K562 (cell line): ENCODE results near the gene HOXB6. TPM values are rescaled to one million over a fixed set of nuclear protein-coding genes. Genes with fewer than 3 reads are reported as not detected.

Experiments
- CEBPG ChIP-seq, 3 experiments: fragments of 200-800 bp in 1 of 3; sonication (Bioruptor generic) in 1 of 3; sonication (generic) in 1 of 3; formaldehyde crosslinking in 1 of 3; IDR thresholded peaks in 2 of 3; conservative IDR thresholded peaks in 1 of 3; 2 replicates each; pipeline versions ENCODE4 v1.6.1 to v1.8.0; 2016 to 2022; ENCODE audit warnings: missing compliant biosample characterization in 2 of 3, missing genetic modification characterization in 2 of 3, mild to moderate bottlenecking in 1 of 3, missing genetic modification reagents in 1 of 3
- FOXK1 ChIP-seq: sonication (generic); formaldehyde crosslinking; IDR thresholded peaks from 2 replicates; pipeline ENCODE4 v1.8.0; 2022; ENCODE audit warnings: missing genetic modification reagents, mild to moderate bottlenecking, borderline replicate concordance
- HDAC2 ChIP-seq: fragments of 450-650 bp; IDR thresholded peaks from 2 replicates; pipeline ENCODE4 v1.6.1; 2016; ENCODE audit warnings: mild to moderate bottlenecking
- HDAC6 ChIP-seq: IDR thresholded peaks from 2 replicates; pipeline ENCODE4 v1.6.1; 2012; ENCODE audit warnings: low read depth, mild to moderate bottlenecking, control low read depth, inconsistent platforms, low read length, moderate library complexity
- MTF1 ChIP-seq: fragments of 250-450 bp; sonication (Bioruptor Pico); IDR thresholded peaks from 2 replicates; pipeline ENCODE4 v1.9.0; 2021; ENCODE audit warnings: moderate library complexity, mild to moderate bottlenecking, inconsistent platforms, borderline replicate concordance
- MYC ChIP-seq, 2 experiments: fragments of 250-450 bp in 1 of 2; sonication (Bioruptor Pico) in 1 of 2; IDR thresholded peaks; 2 replicates each; pipeline versions ENCODE4 v1.5.1 to v1.6.1; 2012 to 2021; ENCODE audit warnings: low read depth in 2 of 2, borderline replicate concordance in 1 of 2, improper control_type of control experiment in 1 of 2, low read length in 1 of 2, mild to moderate bottlenecking in 1 of 2, moderate library complexity in 1 of 2
- NFE2L1 ChIP-seq: fragments of 450-650 bp; IDR thresholded peaks from 2 replicates; pipeline ENCODE4 v1.6.1; 2016; ENCODE audit warnings: missing genetic modification characterization, low read depth, mild to moderate bottlenecking, missing compliant biosample characterization, moderate library complexity, borderline replicate concordance
- NRF1 ChIP-seq, 2 experiments: fragments of 450-650 bp; IDR thresholded peaks in 1 of 2; conservative IDR thresholded peaks in 1 of 2; 2 replicates each; pipeline ENCODE4 v1.6.1; 2014; ENCODE audit warnings: mild to moderate bottlenecking in 2 of 2
- PHB ChIP-seq: fragments of 250-450 bp; sonication (Bioruptor Pico); IDR thresholded peaks from 2 replicates; pipeline ENCODE4 v1.5.0; 2021
- PHTF2 ChIP-seq: fragments of 250-450 bp; sonication (Bioruptor Pico); IDR thresholded peaks from 2 replicates; pipeline ENCODE4 v1.5.0; 2021; ENCODE audit warnings: mild to moderate bottlenecking
- POLR2G ChIP-seq: fragments of 200-400 bp; formaldehyde crosslinking; IDR thresholded peaks from 2 replicates; pipeline ENCODE4 v1.6.1; 2017; ENCODE audit warnings: low read depth, mild to moderate bottlenecking, antibody characterized with exemption, low read length, moderate library complexity
- PTBP1 ChIP-seq: fragments of 200-400 bp; formaldehyde crosslinking; IDR thresholded peaks from 2 replicates; pipeline ENCODE4 v1.6.1; 2017; ENCODE audit warnings: low read depth, low read length
- SUPT5H ChIP-seq: fragments of 450-650 bp; IDR thresholded peaks from 2 replicates; pipeline ENCODE4 v1.6.1; 2016
- TBL1XR1 ChIP-seq, 2 experiments: IDR thresholded peaks; 2 replicates each; pipeline ENCODE4 v1.6.1; 2012; ENCODE audit warnings: improper control_type of control experiment in 2 of 2, low read length in 2 of 2, mild to moderate bottlenecking in 1 of 2
- WHSC1 ChIP-seq: IDR thresholded peaks from one replicate; pipeline ENCODE4 v1.6.1; 2012; ENCODE audit warnings: low read length, control low read depth, inconsistent platforms
- ZNF134 ChIP-seq: fragments of 250-450 bp; sonication (Bioruptor Pico); conservative IDR thresholded peaks from 2 replicates; pipeline ENCODE4 v1.4.0; 2020
- ZNF175 ChIP-seq: fragments of 200-800 bp; sonication (Bioruptor generic); IDR thresholded peaks from 2 replicates; pipeline ENCODE4 v1.6.1; 2016; ENCODE audit warnings: low read depth, mild to moderate bottlenecking, missing genetic modification characterization, missing compliant biosample characterization
- ZNF436 ChIP-seq: fragments of 250-450, 450-650 bp; sonication (Bioruptor Pico); formaldehyde crosslinking; IDR thresholded peaks from 2 replicates; pipeline ENCODE4 v1.7.0; 2020; ENCODE audit warnings: mild to moderate bottlenecking
- ZNF561 ChIP-seq: fragments of 450-650 bp; formaldehyde crosslinking; conservative IDR thresholded peaks from 2 replicates; pipeline ENCODE4 v1.4.0; 2020; ENCODE audit warnings: mild to moderate bottlenecking, moderate library complexity
- ZNF717 ChIP-seq: fragments of 250-450 bp; sonication (Bioruptor Pico); IDR thresholded peaks from 2 replicates; pipeline ENCODE4 v1.5.0; 2021
- polyA plus RNA-seq, 8 experiments: library from polyadenylated mRNA; depleted of rRNA in 4 of 8; stranded (reverse) in 5 of 8; unstranded in 3 of 8; fragments of >200 nt; fragmentation: Nextera tagmentation in 2 of 8; fragmentation: Illumina TruSeq in 1 of 8; extraction: Ambion mirVana in 2 of 8; extraction: Trizol in 1 of 8; gene quantifications; 2 replicates each; pipeline versions ENCODE4 v1.2.1 to v1.2.3, GENCODE V29; 2011 to 2014; ENCODE audit warnings: inconsistent platforms in 1 of 8, missing spikeins in 1 of 8
- total RNA-seq, 7 experiments: library from RNA; depleted of rRNA in 6 of 7; stranded (reverse); fragments of >200 nt in 6 of 7; fragmentation: Illumina TruSeq in 2 of 7; extraction: Trizol in 2 of 7; gene quantifications; 2 replicates each; pipeline versions ENCODE4 v1.2.1 to v1.2.3, GENCODE V29; 2011 to 2021; ENCODE audit warnings: low replicate concordance in 1 of 7
- TF ChIP-seq, protein P1 (sequence below), 3 experiments: fragments of 200-800 bp in 1 of 3; sonication (Bioruptor generic) in 1 of 3; sonication (generic) in 1 of 3; formaldehyde crosslinking in 1 of 3; IDR thresholded peaks; 2 replicates each; pipeline versions ENCODE4 v1.6.1 to v1.8.0; 2016 to 2022; ENCODE audit warnings: mild to moderate bottlenecking in 2 of 3, missing compliant biosample characterization in 2 of 3, missing genetic modification characterization in 2 of 3, missing genetic modification reagents in 1 of 3
- TF ChIP-seq, protein P2 (sequence below): fragments of 250-450 bp; sonication (Bioruptor Pico); IDR thresholded peaks from 2 replicates; pipeline ENCODE4 v1.8.0; 2021; ENCODE audit warnings: borderline replicate concordance, mild to moderate bottlenecking, moderate library complexity; ENCODE audit not compliant: poor library complexity, severe bottlenecking
- TF ChIP-seq, protein P3 (sequence below): fragments of 250-450 bp; sonication (Bioruptor Pico); IDR thresholded peaks from 2 replicates; pipeline ENCODE4 v1.4.0; 2020
- TF ChIP-seq, protein P4 (sequence below): fragments of 250-450 bp; sonication (Bioruptor Pico); IDR thresholded peaks from 2 replicates; pipeline ENCODE4 v1.8.0; 2022; ENCODE audit warnings: moderate library complexity, mild to moderate bottlenecking, inconsistent platforms

Gene HOXB6
- total and polyA plus RNA-seq, 9 of the 15 experiments (the other 6 are each of a cell fraction or from before 2014, with no cell fraction given), result 1.2 to 14.8 (median 4.9) TPM

DNA sequence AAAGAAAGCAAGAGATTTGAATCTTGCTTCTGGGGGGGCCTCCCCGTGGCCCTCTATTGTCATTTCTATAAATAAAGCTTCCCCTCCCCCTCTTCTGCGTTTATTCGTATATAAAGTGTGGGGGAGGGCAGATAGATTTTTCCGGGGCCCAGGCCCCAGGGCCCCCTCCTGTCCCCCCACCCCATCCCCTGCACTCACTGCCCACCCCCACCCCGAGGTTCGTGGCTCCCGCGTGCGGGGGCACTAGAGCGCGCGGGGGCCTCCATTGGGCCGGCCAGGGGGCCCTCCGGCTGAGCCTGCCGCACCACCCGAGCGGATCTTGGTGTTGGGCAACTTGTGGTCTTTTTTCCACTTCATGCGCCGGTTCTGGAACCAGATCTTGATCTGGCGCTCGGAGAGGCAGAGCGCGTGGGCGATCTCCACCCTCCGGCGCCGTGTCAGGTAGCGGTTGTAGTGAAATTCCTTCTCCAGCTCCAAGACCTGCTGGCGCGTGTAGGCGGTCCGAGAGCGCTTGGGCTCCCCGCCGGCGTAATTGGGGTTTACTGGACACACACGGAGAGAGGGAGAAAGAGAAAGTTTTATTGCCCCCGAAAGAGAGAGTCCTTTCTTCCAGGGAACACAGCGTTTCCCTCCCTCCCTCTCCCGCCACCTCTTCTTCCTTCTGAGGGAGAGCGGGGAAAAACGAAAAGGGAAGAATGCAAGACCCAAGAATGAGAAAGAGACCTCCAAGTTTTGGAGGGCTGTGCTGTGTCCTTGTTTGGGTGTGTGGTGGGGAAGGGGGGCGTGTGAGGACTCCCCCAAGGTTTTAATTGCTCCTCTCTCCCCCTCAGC, 28.1 kb downstream of the HOXB6 start (continued):
- TF ChIP-seq, protein P1, sequence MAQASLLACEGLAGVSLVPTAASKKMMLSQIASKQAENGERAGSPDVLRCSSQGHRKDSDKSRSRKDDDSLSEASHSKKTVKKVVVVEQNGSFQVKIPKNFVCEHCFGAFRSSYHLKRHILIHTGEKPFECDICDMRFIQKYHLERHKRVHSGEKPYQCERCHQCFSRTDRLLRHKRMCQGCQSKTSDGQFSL (CRISPR knock-in tag; IDR thresholded peaks at IDR 0.05), result 0 out of 2 replicates have a peak, but pooled peaks have one; percentile 36
- TF ChIP-seq, protein P1 (tag; IDR thresholded peaks at IDR 0.05), result no peak
- TF ChIP-seq MTF1 (CRISPR knock-in tag) (no peak), ZNF175 (CRISPR knock-in tag) (peak; percentile 38; the same call in 1 of the 2 replicates), PTBP1 (no peak), NRF1 (conservative IDR thresholded peaks at IDR 0.05 in 1 of 2, IDR thresholded peaks at IDR 0.05 in 1 of 2) (peak in 1 of 2 experiments; percentile 41; a peak in 1 of 4 replicates), FOXK1 (no peak), HDAC6 (no peak), MYC (IDR thresholded peaks at IDR 0.05; ENCODE audit: low read depth, low read length) (peak; percentile 59), MYC (CRISPR knock-in tag; IDR thresholded peaks at IDR 0.05; ENCODE audit: borderline replicate concordance, low read depth) (no peak), ZNF561 (no peak), PHTF2 (CRISPR knock-in tag) (no peak), WHSC1 (no peak), NFE2L1 (tag) (no peak), POLR2G (peak; percentile 77), ZNF134 (CRISPR knock-in tag) (0 out of 2 replicates have a peak, but pooled peaks have one; percentile 8), PHB (no peak), CEBPG (CRISPR knock-in tag; IDR thresholded peaks at IDR 0.05) (peak; percentile 54; the same call in 1 of the 2 replicates), CEBPG (tag; conservative IDR thresholded peaks at IDR 0.05 in 1 of 2, IDR thresholded peaks at IDR 0.05 in 1 of 2) (peak; percentile 67 to 85), ZNF436 (CRISPR knock-in tag) (no peak), SUPT5H (peak; percentile 33; the same call in 1 of the 2 replicates), HDAC2 (no peak), TBL1XR1 (IDR thresholded peaks at IDR 0.05; ENCODE audit: low read length in 2 of 2) (no peak), ZNF717 (CRISPR knock-in tag) (no peak)
- TF ChIP-seq, protein P2, sequence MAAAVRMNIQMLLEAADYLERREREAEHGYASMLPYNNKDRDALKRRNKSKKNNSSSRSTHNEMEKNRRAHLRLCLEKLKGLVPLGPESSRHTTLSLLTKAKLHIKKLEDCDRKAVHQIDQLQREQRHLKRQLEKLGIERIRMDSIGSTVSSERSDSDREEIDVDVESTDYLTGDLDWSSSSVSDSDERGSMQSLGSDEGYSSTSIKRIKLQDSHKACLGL (CRISPR knock-in tag), result no peak
- TF ChIP-seq, protein P3, sequence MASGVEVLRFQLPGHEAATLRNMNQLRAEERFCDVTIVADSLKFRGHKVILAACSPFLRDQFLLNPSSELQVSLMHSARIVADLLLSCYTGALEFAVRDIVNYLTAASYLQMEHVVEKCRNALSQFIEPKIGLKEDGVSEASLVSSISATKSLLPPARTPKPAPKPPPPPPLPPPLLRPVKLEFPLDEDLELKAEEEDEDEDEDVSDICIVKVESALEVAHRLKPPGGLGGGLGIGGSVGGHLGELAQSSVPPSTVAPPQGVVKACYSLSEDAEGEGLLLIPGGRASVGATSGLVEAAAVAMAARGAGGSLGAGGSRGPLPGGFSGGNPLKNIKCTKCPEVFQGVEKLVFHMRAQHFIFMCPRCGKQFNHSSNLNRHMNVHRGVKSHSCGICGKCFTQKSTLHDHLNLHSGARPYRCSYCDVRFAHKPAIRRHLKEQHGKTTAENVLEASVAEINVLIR (CRISPR knock-in tag), result no peak
- TF ChIP-seq, protein P4, sequence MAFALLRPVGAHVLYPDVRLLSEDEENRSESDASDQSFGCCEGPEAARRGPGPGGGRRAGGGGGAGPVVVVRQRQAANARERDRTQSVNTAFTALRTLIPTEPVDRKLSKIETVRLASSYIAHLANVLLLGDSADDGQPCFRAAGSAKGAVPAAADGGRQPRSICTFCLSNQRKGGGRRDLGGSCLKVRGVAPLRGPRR (CRISPR knock-in tag), result no peak
